ENCODE data around the gene C1orf94.

The C1orf94 gene

GRCh38 chr1:34262921-34263320, 86.2 kb downstream of the C1orf94 start:
- no peak for DNase-seq (ENCODE audit: low spot score)

DNA sequence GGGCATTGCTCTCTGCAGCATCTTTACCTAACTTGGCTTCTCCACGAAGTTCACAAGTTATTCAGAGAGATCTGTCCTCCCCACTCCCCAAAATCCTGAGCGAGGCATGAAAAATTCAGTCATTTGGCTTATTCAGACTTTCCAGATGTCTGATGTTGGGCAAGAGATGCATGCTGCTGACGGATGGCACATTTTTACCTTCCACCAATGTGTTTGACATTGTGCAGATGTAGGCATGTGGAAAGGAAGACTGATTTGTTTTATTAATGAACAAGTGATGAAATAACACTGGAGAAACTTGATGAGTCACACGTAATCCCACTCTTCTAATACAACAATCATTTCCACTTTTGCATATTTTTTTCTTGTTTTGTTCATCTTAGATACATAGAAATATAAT, 86.7 kb downstream of the C1orf94 start:
- no peak for DNase-seq (ENCODE audit: low spot score)

DNA sequence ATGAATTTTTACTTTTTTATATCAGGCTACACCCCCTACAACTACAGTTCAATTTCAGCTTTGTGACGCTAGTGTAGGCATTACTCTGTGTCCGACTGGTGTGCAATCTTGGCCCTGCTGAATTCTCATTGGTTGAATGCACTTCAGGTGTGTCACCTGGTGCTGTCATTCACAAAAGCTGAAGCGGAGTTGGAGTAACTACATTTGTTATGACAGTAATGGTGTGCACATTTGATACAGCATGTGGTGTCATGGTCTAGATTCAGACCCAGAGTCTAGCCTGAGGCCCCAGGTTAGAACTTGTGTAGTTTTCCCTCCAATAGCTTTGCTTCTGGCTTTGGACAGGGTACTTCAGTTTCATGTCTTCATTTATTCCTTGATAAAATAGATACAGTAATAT, 88.7 kb downstream of the C1orf94 start:
- DNase-seq (ENCODE audit: low spot score), result no peak

DNA sequence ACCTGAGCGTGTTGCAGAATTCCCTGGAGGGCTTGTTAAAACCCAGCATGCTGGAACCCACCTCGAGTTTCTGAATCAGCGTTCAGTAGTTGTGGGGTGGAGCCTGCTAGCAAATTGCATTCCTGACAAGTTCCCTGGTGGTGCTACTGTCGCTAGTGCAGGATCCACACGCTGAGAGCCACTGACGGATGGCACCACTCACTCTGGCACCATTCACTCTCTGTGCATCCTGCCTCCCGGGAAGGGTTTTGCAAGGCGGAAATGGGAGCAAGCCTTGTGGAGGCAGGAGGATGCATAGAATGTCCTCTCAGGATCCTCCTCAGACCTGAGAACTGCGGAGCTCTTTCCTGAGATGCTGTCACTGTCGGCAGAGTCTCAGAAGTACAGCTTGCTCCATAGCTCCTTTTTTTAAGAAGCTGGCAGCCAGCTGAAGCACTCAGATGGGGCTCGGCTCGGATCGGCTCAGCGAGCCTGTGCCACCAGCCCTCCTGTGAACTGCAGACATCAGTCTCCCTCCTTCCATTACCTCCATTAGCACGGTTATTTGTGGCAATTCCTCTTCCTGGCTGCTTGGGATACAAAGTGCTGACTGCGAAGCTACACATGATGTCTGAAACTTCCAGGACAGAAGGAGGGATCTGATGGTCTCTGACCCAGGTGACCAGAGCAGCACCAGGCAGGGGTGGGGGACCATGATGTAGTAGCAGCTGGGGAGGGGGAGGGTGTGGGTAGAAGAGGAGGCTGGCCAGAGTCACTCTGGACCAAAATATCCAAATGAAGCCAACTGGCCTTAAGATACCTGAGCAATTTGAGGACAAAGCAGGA, 89.6 kb downstream of the C1orf94 start:
- DNase-seq (ENCODE audit: low spot score), result no peak

DNA sequence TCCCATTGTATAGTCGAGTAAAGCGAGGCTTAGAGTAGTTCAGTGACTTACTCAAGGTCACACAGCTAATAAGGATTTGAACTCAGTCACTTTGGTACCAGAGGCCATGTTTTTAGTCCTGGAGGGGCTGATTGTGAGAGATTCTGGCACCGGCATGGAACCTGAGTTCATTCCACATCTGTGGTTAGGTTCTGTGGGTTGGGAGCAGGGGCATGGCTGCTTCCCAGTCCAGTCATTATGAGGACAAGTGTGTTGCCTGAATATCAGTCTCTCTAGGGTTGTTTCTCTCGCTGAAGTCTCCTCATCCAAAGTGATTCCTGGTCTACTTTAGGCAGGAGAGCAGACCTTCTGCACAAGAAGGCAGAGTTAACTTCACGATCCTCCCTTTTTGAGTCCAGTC, 90.6 kb downstream of the C1orf94 start:
- DNase-seq (ENCODE audit: low spot score), result no peak

GRCh38 chr1:34268311-34268954, 91.7 kb downstream of the C1orf94 start:
- DNase-seq (ENCODE audit: low spot score), result no peak

Data from hematopoietic multipotent progenitor cell treated with erythropoietin and hydrocortisone succinate and interleukin-3 and kit ligand, for 17 days (in vitro differentiated cells).